ENCODE data around the gene ATP8B1.

Gene ATP8B1

GRCh38 chr18:57784801-57785114 is 18.4 kb downstream of the ATP8B1 start:
- Histone ChIP-seq H2AK5ac (ENCODE audit: low read length) (no peak overlapping the region), H3K4ac (ENCODE audit: low read depth, low read length) (no peak overlapping the region), H3K4me2 (ENCODE audit: low read length) (no peak overlapping the region), H3K23ac (ENCODE audit: low read length) (no peak overlapping the region), H3K4me1 (ENCODE audit: control insufficient read depth in 1 of 2, insufficient read depth in 2 of 2, low read length in 2 of 2) (peaks cover 3 to 7% of the 10 kb centered on the region in 2 experiments), H3K36me3 (ENCODE audit: control insufficient read depth in 1 of 2, insufficient read depth in 2 of 2, low read length in 2 of 2) (no peaks in the 10 kb centered on the region), H3K79me1 (ENCODE audit: low read length) (no peaks in the 10 kb centered on the region), H4K8ac (ENCODE audit: low read depth, low read length) (no peak overlapping the region), H2AFZ (ENCODE audit: insufficient read depth, low read length, poor library complexity) (no peak overlapping the region), H3K14ac (ENCODE audit: low read length) (no peak overlapping the region), H4K91ac (ENCODE audit: low read depth, low read length) (no peak overlapping the region), H3K4me3 (ENCODE audit: low read depth, low read length) (no peak overlapping the region), H3K18ac (ENCODE audit: low read length) (no peak overlapping the region), H3K9ac (ENCODE audit: low read length) (no peak overlapping the region), H3K9me3 (ENCODE audit: insufficient read depth, low read depth, low read length) (peaks cover 2% of the 10 kb centered on the region), H3K27ac (ENCODE audit: low read depth, low read length) (no peak overlapping the region), H2BK12ac (ENCODE audit: low read length) (no peak overlapping the region), H2BK120ac (ENCODE audit: insufficient read depth, low read length, poor library complexity) (no peak overlapping the region), H3K79me2 (ENCODE audit: control insufficient read depth, insufficient read depth, low read length, poor library complexity) (no peaks in the 10 kb centered on the region), H3K27me3 (ENCODE audit: insufficient read depth, low read length) (no peaks in the 10 kb centered on the region), H2BK5ac (ENCODE audit: low read depth, low read length, poor library complexity) (no peak overlapping the region), H4K12ac (ENCODE audit: low read depth, low read length) (no peak overlapping the region)
- no CpG with 5 or more reads among the region's 4 CpGs for WGBS (ENCODE audit: extremely low coverage, insufficient coverage, insufficient read length)
- no peak for DNase-seq

- Histone ChIP-seq H3K4me3 (ENCODE audit: low read depth, low read length) (no peak overlapping the region), H2BK5ac (ENCODE audit: low read depth, low read length, poor library complexity) (no peak overlapping the region), H4K12ac (ENCODE audit: low read depth, low read length) (no peak overlapping the region), H3K23ac (ENCODE audit: low read length) (no peak overlapping the region), H3K4me1 (ENCODE audit: control insufficient read depth in 1 of 2, insufficient read depth in 2 of 2, low read length in 2 of 2) (peaks cover 3 to 7% of the 10 kb centered on the region in 2 experiments), H3K36me3 (ENCODE audit: control insufficient read depth in 1 of 2, insufficient read depth in 2 of 2, low read length in 2 of 2) (no peaks in the 10 kb centered on the region), H2BK120ac (ENCODE audit: insufficient read depth, low read length, poor library complexity) (no peak overlapping the region), H2AFZ (ENCODE audit: insufficient read depth, low read length, poor library complexity) (no peak overlapping the region), H3K9me3 (ENCODE audit: insufficient read depth, low read depth, low read length) (peaks cover 2% of the 10 kb centered on the region), H3K27me3 (ENCODE audit: insufficient read depth, low read length) (no peaks in the 10 kb centered on the region), H3K4ac (ENCODE audit: low read depth, low read length) (no peak overlapping the region), H4K8ac (ENCODE audit: low read depth, low read length) (no peak overlapping the region), H2BK12ac (ENCODE audit: low read length) (no peak overlapping the region), H4K91ac (ENCODE audit: low read depth, low read length) (no peak overlapping the region), H3K4me2 (ENCODE audit: low read length) (no peak overlapping the region), H2AK5ac (ENCODE audit: low read length) (no peak overlapping the region), H3K18ac (ENCODE audit: low read length) (no peak overlapping the region), H3K27ac (ENCODE audit: low read depth, low read length) (no peak overlapping the region), H3K79me1 (ENCODE audit: low read length) (no peaks in the 10 kb centered on the region), H3K14ac (ENCODE audit: low read length) (no peak overlapping the region), H3K9ac (ENCODE audit: low read length) (no peak overlapping the region), H3K79me2 (ENCODE audit: control insufficient read depth, insufficient read depth, low read length, poor library complexity) (no peaks in the 10 kb centered on the region)
- no CpG with 5 or more reads among the region's 16 CpGs for WGBS (ENCODE audit: extremely low coverage, insufficient coverage, insufficient read length)
- DNase-seq, result peak in 1 of 2 donors; percentile 28
These were observed 18.9 kb downstream of the ATP8B1 start for GRCh38 chr18:57784034-57784800.

- Histone ChIP-seq H4K12ac (ENCODE audit: low read depth, low read length) (no peak overlapping the region), H2AK5ac (ENCODE audit: low read length) (no peak overlapping the region), H2AFZ (ENCODE audit: insufficient read depth, low read length, poor library complexity) (no peak overlapping the region), H3K4me2 (ENCODE audit: low read length) (no peak overlapping the region), H3K9me3 (ENCODE audit: insufficient read depth, low read depth, low read length) (peaks cover 2% of the 10 kb centered on the region), H3K23ac (ENCODE audit: low read length) (no peak overlapping the region), H3K79me1 (ENCODE audit: low read length) (no peaks in the 10 kb centered on the region), H3K9ac (ENCODE audit: low read length) (no peak overlapping the region), H4K91ac (ENCODE audit: low read depth, low read length) (no peak overlapping the region), H3K14ac (ENCODE audit: low read length) (no peak overlapping the region), H3K79me2 (ENCODE audit: control insufficient read depth, insufficient read depth, low read length, poor library complexity) (no peaks in the 10 kb centered on the region), H3K27ac (ENCODE audit: low read depth, low read length) (no peak overlapping the region), H2BK5ac (ENCODE audit: low read depth, low read length, poor library complexity) (no peak overlapping the region), H3K18ac (ENCODE audit: low read length) (no peak overlapping the region), H3K4me1 (ENCODE audit: control insufficient read depth in 1 of 2, insufficient read depth in 2 of 2, low read length in 2 of 2) (peaks cover 3 to 7% of the 10 kb centered on the region in 2 experiments), H4K8ac (ENCODE audit: low read depth, low read length) (no peak overlapping the region), H2BK120ac (ENCODE audit: insufficient read depth, low read length, poor library complexity) (no peak overlapping the region), H3K4me3 (ENCODE audit: low read depth, low read length) (no peak overlapping the region), H2BK12ac (ENCODE audit: low read length) (no peak overlapping the region), H3K36me3 (ENCODE audit: control insufficient read depth in 1 of 2, insufficient read depth in 2 of 2, low read length in 2 of 2) (no peaks in the 10 kb centered on the region), H3K4ac (ENCODE audit: low read depth, low read length) (no peak overlapping the region), H3K27me3 (ENCODE audit: insufficient read depth, low read length) (no peaks in the 10 kb centered on the region)
- no peak for DNase-seq
- 100% methylated on average over 1 of the region's 5 CpGs for WGBS (ENCODE audit: extremely low coverage, insufficient coverage, insufficient read length)
These were observed 21.1 kb downstream of the ATP8B1 start for GRCh38 chr18:57782049-57782448.

GRCh38 chr18:57780706-57781347 is 22.3 kb downstream of the ATP8B1 start:
- H3K23ac ChIP-seq (ENCODE audit: low read length), result no peak overlapping the region
- H2BK12ac ChIP-seq (ENCODE audit: low read length), result no peak overlapping the region
- no peaks in the 10 kb centered on the region for H3K79me2 ChIP-seq (ENCODE audit: control insufficient read depth, insufficient read depth, low read length, poor library complexity)
- no peak overlapping the region for H2BK120ac ChIP-seq (ENCODE audit: insufficient read depth, low read length, poor library complexity)
- H3K4me1 ChIP-seq (ENCODE audit: control insufficient read depth in 1 of 2, insufficient read depth in 2 of 2, low read length in 2 of 2), result peaks cover 3 to 7% of the 10 kb centered on the region in 2 experiments
- H2AFZ ChIP-seq (ENCODE audit: insufficient read depth, low read length, poor library complexity), result no peak overlapping the region
- peak in 1 of 2 donors; percentile 39 for DNase-seq
- no peak overlapping the region for H2BK5ac ChIP-seq (ENCODE audit: low read depth, low read length, poor library complexity)
- H3K79me1 ChIP-seq (ENCODE audit: low read length), result no peaks in the 10 kb centered on the region
- no peak overlapping the region for H3K4me2 ChIP-seq (ENCODE audit: low read length)
- H3K9ac ChIP-seq (ENCODE audit: low read length), result no peak overlapping the region
- no peaks in the 10 kb centered on the region for H3K27me3 ChIP-seq (ENCODE audit: insufficient read depth, low read length)
- H3K18ac ChIP-seq (ENCODE audit: low read length), result no peak overlapping the region
- no peak overlapping the region for H4K12ac ChIP-seq (ENCODE audit: low read depth, low read length)
- no peak overlapping the region for H2AK5ac ChIP-seq (ENCODE audit: low read length)
- H3K4me3 ChIP-seq (ENCODE audit: low read depth, low read length), result no peak overlapping the region
- no CpG with 5 or more reads among the region's 6 CpGs for WGBS (ENCODE audit: extremely low coverage, insufficient coverage, insufficient read length)
- no peak overlapping the region for H3K4ac ChIP-seq (ENCODE audit: low read depth, low read length)
- H3K9me3 ChIP-seq (ENCODE audit: insufficient read depth, low read depth, low read length), result peaks cover 2% of the 10 kb centered on the region
- H4K8ac ChIP-seq (ENCODE audit: low read depth, low read length), result no peak overlapping the region
- no peak overlapping the region for H4K91ac ChIP-seq (ENCODE audit: low read depth, low read length)
- no peak overlapping the region for H3K14ac ChIP-seq (ENCODE audit: low read length)
- no peak overlapping the region for H3K27ac ChIP-seq (ENCODE audit: low read depth, low read length)
- H3K36me3 ChIP-seq (ENCODE audit: control insufficient read depth in 1 of 2, insufficient read depth in 2 of 2, low read length in 2 of 2), result no peaks in the 10 kb centered on the region
